Spleen (tissue), 7 donors: ENCODE data around the gene OTX2.

ENCODE experiments used
- CTCF ChIP-seq, 11 experiments: fragments of 200-600 bp in 7 of 11; fragments of 450-650 bp in 4 of 11; sonication (generic) in 4 of 11; IDR thresholded peaks in 8 of 11; conservative IDR thresholded peaks in 3 of 11; 1 replicate in 7 of 11; 2 replicates in 4 of 11; pipeline versions ENCODE4 v1.4.0 to v1.8.0; 2016 to 2021; ENCODE audit warnings: antibody characterized with exemption in 11 of 11, inconsistent platforms in 4 of 11, mild to moderate bottlenecking in 1 of 11
- POLR2A ChIP-seq, 3 donors: fragments of 450-650 bp; IDR thresholded peaks; one replicate each; pipeline ENCODE4 v1.5.1; 2017; ENCODE audit warnings: antibody characterized with exemption in 3 of 3, mild to moderate bottlenecking in 1 of 3
- POLR2AphosphoS5 ChIP-seq, 3 donors: sonication (generic); formaldehyde crosslinking; IDR thresholded peaks; one replicate each; pipeline ENCODE4 v1.5.1; 2017; ENCODE audit warnings: antibody characterized with exemption in 3 of 3
- donor health status: DM: no; HTN: no; CAD: no; lungs with moderate emphysema.
- donor health status: DM: no; HTN: no; CAD: no.
- donor health status: DM: no; HTN: no; CAD: no.

- no peak for TF ChIP-seq POLR2A (IDR thresholded peaks at IDR 0.05)
- no peak for TF ChIP-seq CTCF (IDR thresholded peaks at IDR 0.05 in 8 of 11, conservative IDR thresholded peaks at IDR 0.05 in 3 of 11)
- TF ChIP-seq POLR2AphosphoS5 (IDR thresholded peaks at IDR 0.05) = no peak
Observed at GRCh38 chr14:56821805-56822610, 11.7 kb upstream of the OTX2 start.
